Natural killer cell (primary cell): ENCODE results near the gene FAM171A1. TPM values are rescaled to one million over a fixed set of nuclear protein-coding genes. Genes with fewer than 3 reads are reported as not detected.

Experiments used
- ATAC-seq, 3 donors: fragments of 150-1000 bp in 2 of 3; fragments of 200-7000 bp in 1 of 3; cut with Tn5 transposase; 1 replicate in 1 of 3; 2 replicates in 2 of 3; pipeline ENCODE4 v1.10.0; 2021; ENCODE audit warnings: mild to moderate bottlenecking in 2 of 3, moderate library complexity in 2 of 3
- DNase-seq, 2 donors: peaks; one replicate each; pipeline versions ENCODE4 v3.0.0 to v3.0.0-alpha.2; 2013 to 2021; ENCODE audit warnings: mixed read lengths in 1 of 2
- H3K27ac ChIP-seq: one replicate; pipeline ENCODE4 v1.5.1; 2013; ENCODE audit warnings: mild to moderate bottlenecking, low read length
- H3K27me3 ChIP-seq: one replicate; pipeline ENCODE4 v1.6.1; 2013; ENCODE audit warnings: low read length; ENCODE audit not compliant: control insufficient read depth, insufficient read depth
- H3K36me3 ChIP-seq: one replicate; pipeline ENCODE4 v1.6.1; 2013; ENCODE audit warnings: low read length; ENCODE audit not compliant: control insufficient read depth, insufficient read depth
- H3K4me1 ChIP-seq: one replicate; pipeline ENCODE4 v1.6.1; 2013; ENCODE audit warnings: low read length; ENCODE audit not compliant: control insufficient read depth, insufficient read depth
- H3K4me3 ChIP-seq: one replicate; pipeline ENCODE4 v1.5.1; 2013; ENCODE audit warnings: low read length
- H3K9me3 ChIP-seq: one replicate; pipeline ENCODE4 v1.6.1; 2013; ENCODE audit warnings: low read length; ENCODE audit not compliant: control insufficient read depth, insufficient read depth
- H3K27ac Mint-ChIP-seq, 2 donors: one replicate each; pipeline ENCODE4 v1.8.0; 2022; ENCODE audit warnings: mild to moderate bottlenecking in 2 of 2, mixed read lengths in 2 of 2, moderate library complexity in 1 of 2
- H3K27me3 Mint-ChIP-seq, 2 donors: one replicate each; pipeline ENCODE4 v1.8.0; 2022; ENCODE audit warnings: low read depth in 2 of 2, mixed read lengths in 2 of 2
- H3K36me3 Mint-ChIP-seq: one replicate; pipeline ENCODE4 v1.8.0; 2022; ENCODE audit warnings: mixed read lengths
- H3K4me1 Mint-ChIP-seq, 2 donors: one replicate each; pipeline ENCODE4 v1.8.0; 2022; ENCODE audit warnings: mixed read lengths in 2 of 2
- H3K4me3 Mint-ChIP-seq: one replicate; pipeline ENCODE4 v1.8.0; 2022; ENCODE audit warnings: mild to moderate bottlenecking, moderate library complexity, mixed read lengths
- H3K9me3 Mint-ChIP-seq, 2 donors: one replicate each; pipeline ENCODE4 v1.8.0; 2022; ENCODE audit warnings: mixed read lengths in 2 of 2
- CTCF ChIP-seq: fragments of 200-600 bp; IDR thresholded peaks from one replicate; pipeline ENCODE4 v1.8.0; 2022; ENCODE audit warnings: antibody characterized with exemption
- WGBS: methylation state at CpG from one replicate; pipeline ENCODE4 v1.1.7; 2013; ENCODE audit warnings: missing lambda C conversion rate; ENCODE audit not compliant: insufficient coverage; 5-methylcytosine and 5-hydroxymethylcytosine counted together
- intact Hi-C: fragments of 100-400 bp; cut with micrococcal nuclease; formaldehyde crosslinking; loops from one replicate; pipeline ENCODE4 v1.14.2; 2022
- total RNA-seq, 4 donors: library from RNA; stranded (reverse); fragments of 120-200 nt in 1 of 4; gene quantifications; one replicate each; pipeline versions ENCODE4 v1.2.3 to v1.2.4, GENCODE V29; 2013 to 2022

FAM171A1 gene
- total RNA-seq, 3 donors from 2014 or later (not counting 1 experiment from before 2014, with no cell fraction given), result 0.99 to 2.3 (median 1.6) TPM

GRCh38 chr10:15180736-15181135 is 190.4 kb downstream of the FAM171A1 start:
- DNase-seq (no peak), ATAC-seq (no peak)
- Histone ChIP-seq H3K4me1 (no peaks in the 10 kb centered on the region), H3K4me3 (no peak overlapping the region), H3K9me3 (no peaks in the 10 kb centered on the region), H3K27ac (no peak overlapping the region), H3K36me3 (no peaks in the 10 kb centered on the region), H3K27me3 (no peaks in the 10 kb centered on the region)
- Mint-ChIP-seq H3K27me3 (no peaks in the 10 kb centered on the region), H3K4me3 (no peak overlapping the region), H3K4me1 (peaks cover 5 to 10% of the 10 kb centered on the region in 2 donors), H3K36me3 (no peaks in the 10 kb centered on the region), H3K9me3 (no peaks in the 10 kb centered on the region), H3K27ac (no peak overlapping the region)
- TF ChIP-seq CTCF, result no peak
- WGBS, result 89% methylated on average over 5 of the region's 5 CpGs
- intact Hi-C loops, result no loop called here

GRCh38 chr10:15176269-15176668 is 194.8 kb downstream of the FAM171A1 start:
- peaks cover 0 to 19% of the 10 kb centered on the region in 2 donors for H3K4me1 Mint-ChIP-seq

GRCh38 chr10:15175587-15175986 is 195.5 kb downstream of the FAM171A1 start:
- no peak overlapping the region for H3K27ac Mint-ChIP-seq

More at GRCh38 chr10:15176269-15176668, 194.8 kb downstream of the FAM171A1 start:
- H3K36me3 Mint-ChIP-seq, result no peaks in the 10 kb centered on the region
- H3K27ac Mint-ChIP-seq, result no peak overlapping the region
- peaks cover under 1% of the 10 kb centered on the region for H3K4me1 ChIP-seq
- no peak for DNase-seq
- no peak overlapping the region for H3K27ac ChIP-seq
- no peak overlapping the region for H3K4me3 Mint-ChIP-seq
- intact Hi-C loops, result no loop called here
- 98% methylated on average over 3 of the region's 3 CpGs for WGBS
- no peak for ATAC-seq
- TF ChIP-seq CTCF, result no peak
- H3K9me3 Mint-ChIP-seq, result no peaks in the 10 kb centered on the region
- H3K4me3 ChIP-seq, result no peak overlapping the region
- H3K27me3 ChIP-seq, result no peaks in the 10 kb centered on the region
- no peaks in the 10 kb centered on the region for H3K36me3 ChIP-seq
- H3K9me3 ChIP-seq, result no peaks in the 10 kb centered on the region
- no peaks in the 10 kb centered on the region for H3K27me3 Mint-ChIP-seq

More at GRCh38 chr10:15175587-15175986, 195.5 kb downstream of the FAM171A1 start:
- ATAC-seq (no peak), DNase-seq (no peak)
- H3K27me3 Mint-ChIP-seq, result no peaks in the 10 kb centered on the region
- intact Hi-C loops, result no loop called here
- H3K4me3 Mint-ChIP-seq, result no peak overlapping the region
- H3K36me3 Mint-ChIP-seq, result no peaks in the 10 kb centered on the region
- H3K9me3 Mint-ChIP-seq, result no peaks in the 10 kb centered on the region
- TF ChIP-seq CTCF, result no peak
- Histone ChIP-seq H3K27ac (no peak overlapping the region), H3K4me1 (peaks cover 3% of the 10 kb centered on the region), H3K9me3 (no peaks in the 10 kb centered on the region), H3K4me3 (no peak overlapping the region), H3K27me3 (no peaks in the 10 kb centered on the region), H3K36me3 (no peaks in the 10 kb centered on the region)
- peaks cover 5 to 20% of the 10 kb centered on the region in 2 donors for H3K4me1 Mint-ChIP-seq
- WGBS, result 90% methylated on average over 6 of the region's 6 CpGs
